Left forelimb (tissue), 1 donor: Measurements from ENCODE around the gene CDC14B.
"Not testable (repeated sequence)": the region's sequence is repeated elsewhere in the genome, so short reads cannot be mapped to it uniquely, and the experiment has no call there.

Source experiments
- DNase-seq: peaks from one replicate; pipeline ENCODE4 v3.0.0-alpha.2; 2018; ENCODE audit warnings: low spot score

Gene CDC14B

DNA sequence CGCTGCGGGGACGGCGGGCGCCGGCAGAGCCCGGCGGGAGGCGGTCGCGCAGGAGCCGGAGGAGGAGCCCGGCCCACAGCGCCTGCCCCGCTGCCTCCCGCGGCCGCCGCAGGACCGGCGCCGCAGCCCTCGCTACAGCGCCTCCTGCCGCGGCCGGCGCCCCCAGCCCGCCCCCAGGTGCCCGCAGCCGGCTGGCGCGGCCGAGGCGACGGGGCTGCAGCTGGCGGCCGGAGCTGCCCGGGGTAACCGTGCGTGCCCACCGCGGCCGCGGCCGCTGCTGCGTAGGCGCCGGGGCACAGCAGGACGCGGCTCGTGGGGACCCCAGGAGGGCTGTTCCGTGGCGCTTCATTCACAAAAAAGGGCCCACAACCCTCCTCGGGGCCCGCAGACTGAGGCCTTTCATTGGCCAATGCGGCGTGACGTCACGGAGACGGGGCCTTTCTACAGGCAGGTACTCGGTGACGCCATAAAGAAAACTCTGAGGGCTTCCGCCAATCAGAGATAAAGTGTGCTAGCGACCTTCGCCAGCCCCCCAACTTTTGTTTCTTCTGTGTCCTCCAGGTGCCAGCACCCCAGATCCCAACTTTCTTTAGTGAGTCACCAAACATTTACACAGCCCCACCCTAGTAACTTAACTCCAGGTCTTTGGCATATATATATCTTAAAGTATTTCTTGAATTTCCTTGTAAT lies at the start of gene CDC14B:
Gene CDC14B (minus strand): TSS at position 353 of the 690 bp plus-strand sequence. CDS start 465 bp downstream, outside the sequence.
- DNase-seq: peak; percentile 89

DNA sequence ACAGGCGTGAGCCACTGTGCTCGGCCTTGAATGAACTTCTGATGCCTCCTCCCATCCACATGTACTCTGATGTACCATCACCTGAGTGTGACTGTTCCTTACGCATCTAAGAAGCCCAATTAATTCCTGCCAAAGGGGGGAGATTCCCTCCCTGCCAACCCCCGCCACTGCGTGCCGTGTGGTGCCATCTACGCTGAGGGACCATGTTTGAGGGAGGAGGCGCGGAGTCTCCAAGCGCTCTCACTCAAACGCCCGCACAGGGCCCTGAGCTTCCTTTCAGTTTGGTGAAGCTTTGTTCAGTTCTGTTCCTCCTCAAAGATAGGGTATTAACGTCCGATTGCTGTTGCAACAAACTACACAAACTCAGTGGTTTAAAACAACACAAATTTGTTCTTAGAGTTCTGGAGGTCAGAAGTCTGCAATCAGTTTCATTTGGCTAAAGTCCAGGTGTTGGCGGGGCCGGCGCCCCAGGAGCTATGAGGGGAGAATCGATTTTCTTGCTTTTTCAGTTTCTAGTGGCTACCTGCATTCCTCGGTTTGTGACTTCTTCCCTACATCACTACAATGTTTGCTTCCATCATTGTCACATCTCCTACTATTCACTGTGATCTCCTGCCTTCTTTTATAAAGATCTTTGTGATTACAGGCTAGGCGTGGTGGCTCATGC lies 49.4 kb upstream of the CDC14B start:
- DNase-seq: no peak

DNA sequence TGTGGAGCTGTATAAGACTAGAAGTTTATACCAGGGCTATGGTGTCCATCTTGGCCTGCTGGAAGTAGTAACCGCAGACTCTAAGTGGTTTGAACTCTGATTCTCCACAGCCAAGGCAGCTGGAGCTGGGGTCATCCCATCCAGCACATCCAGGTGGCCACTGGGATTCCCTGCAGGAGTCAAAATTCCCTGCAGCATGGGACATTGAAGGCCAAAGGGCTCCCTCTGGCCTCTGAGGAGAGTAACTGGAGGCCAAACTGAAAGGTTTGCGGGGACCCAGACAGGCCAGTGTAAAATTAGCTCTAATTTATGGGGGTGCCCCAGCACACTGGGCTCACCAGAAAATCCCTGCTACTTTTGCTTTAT lies 47.7 kb upstream of the CDC14B start:
- DNase-seq: no peak

DNA sequence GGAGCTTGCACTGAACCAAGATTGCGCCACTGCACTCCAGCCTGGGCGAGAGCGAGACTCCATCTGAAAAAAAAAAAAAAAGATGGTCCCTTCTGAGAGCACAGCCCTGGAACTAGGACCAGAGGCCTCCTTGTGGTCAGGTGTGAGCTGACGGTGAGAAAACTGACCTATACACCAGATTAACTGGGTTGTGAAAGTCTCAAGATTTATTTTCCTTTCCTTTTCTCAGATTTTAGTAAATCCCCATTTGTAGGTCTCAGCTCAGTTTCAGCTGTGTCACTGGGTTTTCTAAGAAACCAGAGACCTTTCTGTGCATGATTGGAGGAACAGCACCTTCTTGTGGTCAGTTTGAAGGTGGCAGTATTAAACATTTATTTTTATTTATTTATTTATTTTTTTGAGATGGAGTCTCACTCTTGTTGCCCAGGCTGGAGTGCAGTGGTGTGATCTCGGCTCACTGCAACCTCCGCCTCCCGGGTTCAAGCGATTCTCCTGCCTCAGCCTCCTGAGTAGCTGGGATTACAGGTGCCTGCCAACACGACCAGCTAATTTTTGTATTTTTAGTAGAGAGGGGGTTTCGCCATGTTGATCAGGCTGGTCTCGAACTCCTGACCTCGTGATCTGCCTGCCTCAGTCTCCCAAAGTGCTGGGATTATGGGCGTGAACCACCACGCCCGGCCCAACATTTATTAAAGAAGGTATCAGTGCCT lies 47.2 kb upstream of the CDC14B start:
- DNase-seq: not testable (repeated sequence)

DNA sequence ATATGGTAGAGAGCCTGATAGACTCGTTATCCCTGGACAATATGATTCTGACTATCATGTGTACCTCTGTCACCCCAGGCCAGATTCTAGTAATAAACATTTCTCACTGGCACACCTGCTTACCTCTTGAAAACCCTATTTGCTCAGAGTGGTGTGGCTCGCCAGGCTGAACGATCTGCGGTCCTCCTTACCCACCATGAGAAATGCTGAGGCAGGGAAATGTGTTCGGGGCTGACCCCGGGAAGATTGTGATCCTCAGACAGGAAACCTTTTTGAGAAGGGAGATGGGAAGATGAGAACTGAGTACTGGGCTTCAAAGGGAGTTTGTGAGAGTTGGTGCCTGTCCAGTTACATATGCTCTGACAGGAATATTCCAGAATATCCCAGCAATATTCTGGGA lies 46.1 kb upstream of the CDC14B start:
- DNase-seq: no peak

DNA sequence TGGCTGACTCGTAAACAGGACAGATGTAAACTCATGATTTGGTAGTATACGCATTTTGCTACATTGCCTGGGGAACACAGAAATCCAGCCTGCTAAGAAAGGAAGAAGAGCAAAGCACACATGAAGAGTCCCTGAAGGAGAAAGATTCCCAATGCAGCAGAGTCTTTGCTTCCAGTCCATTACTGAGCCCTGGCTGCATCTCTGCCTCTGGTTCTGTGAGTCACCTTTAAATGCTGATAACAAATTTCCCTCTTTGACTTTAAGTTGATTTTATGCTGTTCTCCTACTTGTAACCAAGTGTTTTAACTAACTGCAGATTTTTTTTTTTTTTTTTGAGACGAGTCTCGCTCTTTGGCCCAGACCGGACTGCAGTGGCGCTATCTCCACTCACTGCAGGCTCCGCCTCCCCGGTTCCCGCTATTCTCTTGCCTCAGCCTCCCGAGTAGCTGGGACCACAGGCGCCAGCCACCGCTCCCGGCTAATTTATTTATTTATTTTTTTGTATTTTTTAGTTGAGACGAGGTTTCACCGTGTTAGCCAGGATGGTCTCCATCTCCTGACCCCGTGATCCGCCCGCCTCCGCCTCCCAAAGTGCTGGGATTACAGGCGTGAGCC lies 44.0 kb upstream of the CDC14B start:
- no peak for DNase-seq

DNA sequence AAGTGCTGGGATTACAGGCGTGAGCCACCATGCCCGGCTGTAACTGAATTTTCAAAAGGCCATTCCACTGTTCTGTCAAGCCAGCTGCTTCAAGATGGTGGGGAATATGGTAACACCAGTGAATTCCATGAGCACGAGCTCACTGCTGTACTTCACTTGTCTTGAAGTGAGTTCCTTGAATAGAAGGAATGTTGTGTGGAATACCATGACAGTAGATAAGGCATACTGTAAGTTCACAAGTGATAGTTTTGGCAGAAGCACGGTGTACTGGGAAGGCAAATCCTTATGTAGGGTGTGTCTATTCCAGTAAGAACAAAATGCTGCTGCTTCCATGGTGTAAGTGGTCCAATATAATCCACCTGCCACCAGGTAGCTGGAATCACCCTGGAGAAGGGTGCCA lies 42.1 kb upstream of the CDC14B start:
- DNase-seq: no peak

DNA sequence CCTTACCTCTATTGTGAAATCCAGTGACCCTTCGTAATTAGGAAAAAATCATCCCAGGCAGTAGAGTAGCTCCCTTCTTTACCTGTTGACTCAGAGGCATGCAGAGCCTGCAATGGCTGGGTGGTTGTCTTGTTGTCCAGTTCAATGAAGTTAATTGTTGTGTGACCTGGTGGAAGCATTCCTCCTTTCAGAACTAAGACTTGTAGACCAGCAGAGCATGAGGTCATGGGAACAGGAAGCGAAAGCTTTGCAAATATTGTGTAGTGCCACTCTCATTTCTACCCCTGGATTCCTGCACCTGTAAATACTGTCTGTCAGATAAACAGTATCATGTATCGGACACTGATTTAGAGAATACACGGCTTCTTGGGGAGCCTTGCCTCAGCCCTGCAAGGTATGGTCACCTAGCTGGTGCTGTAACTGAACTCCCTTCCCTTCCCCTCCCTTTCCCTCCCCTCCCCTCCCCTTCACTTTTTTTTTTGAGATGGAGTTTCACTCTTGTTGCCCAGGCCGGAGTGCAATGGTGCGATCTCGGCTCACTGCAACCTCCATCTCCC lies 41.1 kb upstream of the CDC14B start:
- no peak for DNase-seq

DNA sequence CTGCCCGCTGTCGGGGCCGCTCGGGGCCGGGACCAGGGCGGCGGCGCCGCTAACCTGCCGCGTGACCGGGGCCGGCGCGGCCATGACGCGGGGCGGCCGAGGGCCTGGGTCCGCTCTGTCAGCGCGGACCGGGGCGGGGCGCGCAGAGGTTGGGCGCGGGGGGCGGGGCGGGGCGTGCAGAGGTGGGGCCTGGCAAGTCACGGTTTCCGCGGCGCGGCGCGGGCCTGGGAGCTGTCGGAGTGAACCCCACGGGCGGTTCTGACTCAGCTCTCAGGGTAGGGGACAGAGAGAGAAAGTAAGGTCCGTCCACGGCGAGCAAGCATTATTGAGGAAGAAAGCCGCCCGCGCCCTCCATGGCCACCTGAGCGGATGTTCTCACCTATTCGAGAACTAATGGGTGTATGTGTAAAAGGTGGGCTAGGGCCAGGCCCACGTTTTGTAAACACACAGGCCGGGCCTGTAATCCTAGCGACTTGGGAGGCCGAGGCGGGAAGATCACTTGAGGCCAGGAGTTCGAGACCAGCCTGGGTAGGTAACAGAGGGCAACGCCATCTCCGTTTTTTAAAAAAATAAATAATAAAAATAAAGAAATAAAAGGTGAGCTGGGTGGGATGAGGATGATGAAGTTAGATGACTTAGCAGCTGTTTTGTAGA lies 35.7 kb upstream of the CDC14B start, which contains the start of gene PRXL2C:
Gene PRXL2C (minus strand): TSS at position 120 of the 654 bp plus-strand sequence. CDS start 36 bp downstream, at position 84.
- DNase-seq: peak; percentile 85

DNA sequence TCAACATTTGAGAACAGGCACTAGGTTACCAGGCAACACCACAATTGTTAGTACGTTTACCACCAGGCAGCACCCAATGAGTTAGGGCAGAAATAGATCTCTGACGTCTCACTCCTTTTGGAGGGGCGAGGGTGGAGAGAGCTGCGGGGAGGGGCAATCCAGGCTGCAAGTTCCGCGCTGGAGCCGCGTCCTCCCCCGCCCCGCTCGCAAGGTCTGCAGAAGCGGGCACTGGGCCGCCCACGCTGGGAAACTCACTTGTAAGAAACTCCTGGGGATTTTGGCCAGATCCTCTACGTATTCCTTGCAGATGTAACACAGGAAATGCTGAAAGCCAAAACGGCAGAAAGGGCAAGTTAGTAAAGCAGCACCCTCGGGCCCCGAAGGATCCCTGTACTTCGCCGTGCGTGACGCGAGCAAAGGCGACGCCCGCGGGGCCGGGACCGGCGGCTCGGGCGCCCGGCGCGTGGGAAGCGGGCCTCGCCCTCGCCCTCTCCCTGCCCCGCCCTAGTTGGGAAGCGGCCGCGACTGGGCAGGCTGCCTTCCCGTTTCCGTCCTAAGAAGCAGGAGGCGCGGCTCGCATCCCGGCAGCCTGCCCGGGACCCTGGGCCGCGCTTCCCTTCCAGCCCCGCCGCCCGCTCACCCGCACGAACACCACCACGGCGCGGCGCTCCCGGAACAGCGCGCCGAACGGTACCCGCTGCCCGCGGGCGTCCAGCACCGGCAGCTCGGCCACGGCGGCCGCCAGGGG lies 35.0 kb upstream of the CDC14B start:
- peak; percentile 84 for DNase-seq

DNA sequence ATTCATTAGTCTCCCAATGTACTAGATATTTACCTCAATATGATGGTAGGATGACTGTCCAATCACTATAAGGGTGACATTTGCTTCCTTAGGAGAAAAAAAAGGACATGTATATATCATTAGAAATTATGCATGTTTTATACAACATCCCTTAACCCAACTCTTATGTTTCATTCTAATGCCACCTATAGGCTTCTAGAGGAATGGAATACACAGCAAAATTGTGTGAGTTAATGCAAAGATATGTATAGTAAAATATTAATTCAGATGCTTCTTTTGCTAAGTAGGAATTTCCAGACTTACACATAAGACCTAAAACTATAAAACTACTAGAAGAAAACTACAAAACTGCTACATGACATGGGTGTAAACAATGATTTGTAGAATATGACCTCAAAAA lies 32.0 kb upstream of the CDC14B start:
- no peak for DNase-seq

DNA sequence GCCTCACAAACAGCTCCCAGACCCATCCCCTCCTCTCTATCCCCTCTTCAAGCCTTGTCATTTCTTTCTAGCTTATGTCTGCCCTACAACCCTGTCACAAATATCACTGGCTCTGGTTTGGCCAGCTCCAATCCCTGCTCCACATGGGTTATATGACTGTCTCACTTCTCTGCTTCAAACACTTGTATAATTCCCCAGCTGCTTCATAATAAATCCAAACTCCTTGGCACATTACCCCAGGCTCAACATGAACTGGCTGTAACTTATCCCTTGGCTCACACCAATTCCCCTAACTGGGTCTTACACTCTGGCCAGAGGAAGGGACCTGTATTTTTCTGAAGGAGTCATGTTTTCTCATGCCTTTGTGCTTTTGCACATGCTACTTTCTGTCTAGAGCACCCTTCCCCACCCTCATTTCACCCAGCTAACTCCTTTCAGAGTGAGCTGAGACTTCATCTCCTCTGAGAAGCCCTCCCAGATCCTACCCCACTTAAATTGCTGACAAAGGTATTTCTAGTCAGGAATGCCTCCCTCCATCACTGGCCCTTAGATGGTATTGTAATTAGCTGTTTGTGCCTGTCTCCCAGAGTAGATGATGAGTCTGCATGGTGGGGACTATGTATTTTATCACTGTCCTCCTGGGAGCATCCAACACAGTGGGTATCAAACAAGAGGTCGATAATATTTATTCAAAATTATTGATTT lies 30.1 kb upstream of the CDC14B start:
- DNase-seq: no peak

DNA sequence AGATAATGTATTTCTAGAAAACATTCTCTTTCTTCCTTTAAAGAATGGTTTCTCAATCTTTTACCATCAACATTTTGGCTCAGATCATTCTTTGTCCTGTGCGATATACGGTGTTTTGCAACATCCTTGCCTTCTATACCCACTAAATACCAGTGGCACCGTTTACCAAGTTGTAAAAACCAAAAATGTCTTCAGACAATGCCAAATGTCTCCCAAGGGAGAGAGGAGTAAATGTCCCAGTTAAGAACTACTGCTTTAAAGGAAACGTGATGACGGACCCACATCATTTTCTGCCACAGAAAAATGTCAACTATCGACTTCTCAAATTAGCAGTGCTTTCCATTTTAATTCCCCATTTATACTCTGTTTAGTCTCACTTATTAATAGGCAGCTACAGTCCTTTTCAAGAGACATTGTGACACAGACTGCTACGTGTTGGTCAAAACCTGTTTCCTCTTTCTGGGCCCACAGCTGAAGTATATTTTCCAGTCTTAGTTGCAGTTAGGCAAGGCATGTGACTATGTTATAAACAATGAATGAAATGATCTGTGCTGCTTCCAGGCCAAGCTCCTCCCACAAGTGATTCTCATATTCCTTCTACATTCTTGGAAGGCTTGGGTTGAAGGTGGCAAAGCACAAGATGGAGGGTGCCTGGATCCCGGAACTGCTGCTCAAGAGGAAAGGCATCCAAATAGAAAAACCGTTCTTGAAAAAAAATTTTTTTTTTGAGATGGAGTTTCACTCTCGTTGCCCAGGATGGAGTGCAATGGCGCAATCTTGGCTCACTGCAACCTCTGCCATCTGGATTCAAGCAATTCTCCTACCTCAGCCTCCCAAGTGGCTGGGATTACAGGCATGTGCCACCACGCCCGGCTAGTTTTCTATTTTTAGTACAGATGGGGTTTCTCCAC lies 26.7 kb upstream of the CDC14B start:
- no peak for DNase-seq

DNA sequence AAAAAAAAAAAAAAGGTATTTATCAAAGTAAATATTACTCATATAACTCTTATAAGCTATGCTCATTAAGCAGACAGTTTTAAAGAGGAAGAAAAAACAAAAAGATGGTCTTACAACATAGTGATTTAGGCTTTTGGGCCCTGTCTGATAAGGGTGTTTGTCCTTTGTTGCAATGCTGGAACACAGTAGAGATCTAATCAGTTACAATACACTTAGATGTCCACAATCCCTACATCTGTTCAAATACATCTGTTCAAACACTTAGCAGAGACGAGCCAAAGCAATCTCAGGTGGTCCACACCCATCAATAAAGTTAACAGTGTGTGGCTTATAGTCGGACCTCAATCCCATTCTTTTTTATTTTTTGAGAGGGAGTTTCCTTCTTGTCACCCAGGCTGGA lies 24.5 kb upstream of the CDC14B start:
- no peak for DNase-seq

DNA sequence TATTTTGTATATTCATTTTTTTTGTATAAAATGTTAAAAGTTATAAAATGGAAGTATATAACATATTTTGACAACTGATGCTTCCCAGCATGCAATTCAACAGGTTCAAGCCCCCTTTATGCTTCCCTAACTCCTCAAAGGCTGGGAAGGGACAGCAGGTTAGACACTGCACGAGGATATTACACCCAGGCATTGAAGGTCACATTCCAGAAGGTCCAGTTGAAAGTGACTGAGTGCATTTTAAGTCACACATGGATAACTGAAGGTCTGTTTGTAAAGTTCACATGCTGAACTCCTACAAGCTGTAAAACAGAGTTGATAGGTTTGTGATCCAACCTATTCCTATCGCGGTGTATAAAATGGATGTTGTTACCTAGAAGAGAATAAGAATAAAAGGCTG lies 21.9 kb upstream of the CDC14B start:
- no peak for DNase-seq

DNA sequence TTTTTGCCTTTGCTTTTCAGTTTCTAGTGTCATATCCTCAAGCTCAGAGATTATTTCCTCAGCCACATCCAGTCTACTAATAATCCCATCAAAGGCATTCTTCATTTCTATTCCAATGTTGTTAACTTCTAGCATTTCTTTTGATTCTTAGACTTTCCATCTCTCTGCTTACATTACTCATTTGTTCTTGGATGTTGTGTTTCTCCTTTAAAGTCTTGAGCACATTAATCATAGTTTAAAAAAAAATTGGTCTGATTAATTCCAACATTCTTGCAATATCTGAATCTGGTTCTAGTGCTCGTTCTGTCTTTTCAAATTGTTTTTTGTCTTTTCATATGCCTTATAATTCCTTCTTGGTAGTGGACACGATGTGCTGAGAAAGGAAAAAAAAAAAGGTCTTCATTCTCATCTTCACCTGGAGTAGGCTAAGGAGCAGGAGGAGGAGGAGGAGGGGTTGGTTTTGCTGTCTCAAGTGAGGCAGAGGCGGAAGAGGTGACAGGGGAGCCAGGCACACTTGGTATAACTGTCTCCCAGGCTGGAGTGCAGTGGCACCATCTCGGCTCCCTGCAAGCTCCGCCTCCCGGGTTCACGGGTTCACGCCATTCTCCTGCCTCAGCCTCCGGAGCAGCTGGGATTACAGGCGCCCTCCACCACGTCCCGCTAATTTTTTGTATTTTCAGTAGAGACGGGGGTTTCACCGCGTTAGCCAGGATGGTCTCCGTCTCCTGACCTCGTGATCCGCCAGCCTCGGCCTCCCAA lies 19.1 kb upstream of the CDC14B start:
- no peak for DNase-seq

DNA sequence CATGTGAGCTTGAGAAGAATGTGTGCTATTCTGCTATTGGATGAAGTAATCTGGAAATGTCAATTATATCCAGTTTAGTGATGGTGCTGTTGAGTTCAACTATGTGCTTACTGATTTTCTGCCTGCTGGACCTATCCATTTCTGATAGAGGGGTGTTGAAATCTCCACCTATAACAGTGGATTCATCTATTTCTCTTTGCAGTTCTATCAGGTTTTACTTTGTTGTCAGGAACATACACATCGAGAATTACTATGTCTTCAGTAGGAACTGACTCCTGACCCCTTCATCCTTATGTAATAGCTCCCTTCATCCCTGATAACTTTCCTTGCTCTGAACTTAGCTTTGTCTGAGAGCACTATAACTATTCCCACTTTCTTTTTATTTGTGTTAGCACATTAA lies 16.7 kb upstream of the CDC14B start:
- DNase-seq: no peak

DNA sequence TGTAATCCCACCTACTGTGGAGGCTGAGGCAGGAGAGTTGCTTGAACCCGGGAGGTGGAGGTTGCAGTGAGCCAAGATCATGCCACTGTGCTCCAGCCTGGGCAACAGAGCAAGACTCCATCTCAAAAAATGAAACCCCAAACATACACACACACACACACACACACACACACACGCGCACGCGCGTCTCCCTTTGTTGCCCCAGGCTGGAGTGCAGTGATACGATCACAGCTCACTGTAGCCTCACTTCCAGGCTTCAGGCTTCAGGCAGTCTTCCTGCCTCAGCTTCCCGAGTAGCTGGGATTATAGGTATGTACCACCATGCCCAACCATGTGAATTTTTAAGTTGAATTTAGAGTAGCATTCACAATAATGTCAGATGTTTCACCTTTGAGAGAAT lies 13.9 kb upstream of the CDC14B start:
- DNase-seq: not testable (repeated sequence)

DNA sequence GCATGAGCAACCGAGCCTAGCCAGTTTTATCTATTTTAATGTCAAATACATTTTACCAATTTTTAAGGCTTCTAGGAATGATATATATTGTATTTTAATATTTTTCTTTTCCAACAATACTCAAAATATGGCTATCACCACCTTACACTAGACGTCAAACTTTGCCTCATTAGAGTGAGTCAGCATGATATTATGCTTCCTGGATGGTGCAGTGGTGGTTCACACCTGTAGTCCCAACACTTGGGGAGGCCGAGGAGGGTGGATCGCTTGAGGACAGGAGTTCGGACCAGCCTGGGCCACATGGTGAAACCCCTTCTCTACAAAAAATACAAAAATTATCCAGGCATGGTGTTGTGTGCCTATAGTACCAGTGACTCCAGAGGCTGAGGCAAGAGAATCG lies 7.3 kb upstream of the CDC14B start:
- DNase-seq: no peak
